Hepatocyte (in vitro differentiated cells): ENCODE data around the gene CTNNA2.

Experiments used
- EZH2 ChIP-seq: fragments of 200-600 bp; sonication (generic); IDR thresholded peaks from 2 replicates; pipeline ENCODE4 v1.6.1; 2016; ENCODE audit warnings: antibody characterized with exemption, mild to moderate bottlenecking, borderline replicate concordance
- EZH2phosphoT487 ChIP-seq: fragments of 200-600 bp; sonication (generic); IDR thresholded peaks from one replicate; pipeline ENCODE4 v1.6.1; 2018; ENCODE audit warnings: antibody characterized with exemption, mild to moderate bottlenecking, low read depth, moderate library complexity; ENCODE audit not compliant: unreplicated experiment, severe bottlenecking
- TF ChIP-seq, protein P1 (sequence below): fragments of 200-600 bp; sonication (generic); IDR thresholded peaks from 2 replicates; pipeline ENCODE4 v1.5.1; 2016; ENCODE audit warnings: antibody characterized with exemption, mild to moderate bottlenecking; ENCODE audit not compliant: poor library complexity

DNA sequence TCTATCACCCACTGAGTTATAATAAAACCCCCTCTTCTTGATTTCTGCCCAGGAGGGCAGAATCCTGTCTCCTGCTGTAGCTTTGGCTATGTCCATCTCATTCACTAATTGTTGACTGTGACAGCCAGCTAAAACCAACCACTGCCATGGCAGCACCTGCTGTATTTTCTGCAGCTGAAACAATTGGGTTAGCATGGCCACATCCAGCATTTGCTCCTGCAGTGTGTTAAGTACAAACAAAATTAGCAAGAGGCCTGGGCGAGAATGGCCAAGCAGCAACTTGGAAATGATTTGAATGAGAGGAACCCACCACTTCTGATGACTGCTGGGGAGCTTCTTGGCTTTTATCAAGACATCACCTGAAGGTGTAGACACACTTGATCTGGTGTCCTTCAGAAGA lies 881.1 kb downstream of the CTNNA2 start:
- TF ChIP-seq EZH2 (no peak), EZH2phosphoT487 (no peak)
- TF ChIP-seq, protein P1, sequence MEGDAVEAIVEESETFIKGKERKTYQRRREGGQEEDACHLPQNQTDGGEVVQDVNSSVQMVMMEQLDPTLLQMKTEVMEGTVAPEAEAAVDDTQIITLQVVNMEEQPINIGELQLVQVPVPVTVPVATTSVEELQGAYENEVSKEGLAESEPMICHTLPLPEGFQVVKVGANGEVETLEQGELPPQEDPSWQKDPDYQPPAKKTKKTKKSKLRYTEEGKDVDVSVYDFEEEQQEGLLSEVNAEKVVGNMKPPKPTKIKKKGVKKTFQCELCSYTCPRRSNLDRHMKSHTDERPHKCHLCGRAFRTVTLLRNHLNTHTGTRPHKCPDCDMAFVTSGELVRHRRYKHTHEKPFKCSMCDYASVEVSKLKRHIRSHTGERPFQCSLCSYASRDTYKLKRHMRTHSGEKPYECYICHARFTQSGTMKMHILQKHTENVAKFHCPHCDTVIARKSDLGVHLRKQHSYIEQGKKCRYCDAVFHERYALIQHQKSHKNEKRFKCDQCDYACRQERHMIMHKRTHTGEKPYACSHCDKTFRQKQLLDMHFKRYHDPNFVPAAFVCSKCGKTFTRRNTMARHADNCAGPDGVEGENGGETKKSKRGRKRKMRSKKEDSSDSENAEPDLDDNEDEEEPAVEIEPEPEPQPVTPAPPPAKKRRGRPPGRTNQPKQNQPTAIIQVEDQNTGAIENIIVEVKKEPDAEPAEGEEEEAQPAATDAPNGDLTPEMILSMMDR = no peak
